Thymus (tissue), 11 donors: Measurements from ENCODE around the gene SGK1. TPM values are rescaled to one million over a fixed set of nuclear protein-coding genes. Genes with fewer than 3 reads are reported as not detected.
A peak's percentile ranks its signal among the peaks of the same experiment; 100 is the strongest.

Experiments used
- DNase-seq, 9 donors: peaks; one replicate each; pipeline ENCODE4 v3.0.0-alpha.2; 2013; ENCODE audit warnings: low spot score in 9 of 9, low read depth in 6 of 9, missing footprints in 1 of 9
- H3K27ac ChIP-seq, 2 donors: one replicate each; pipeline ENCODE4 v1.5.1; 2013; ENCODE audit warnings: control low read depth in 1 of 2, low read depth in 1 of 2, low read length in 1 of 2, mild to moderate bottlenecking in 1 of 2, moderate library complexity in 1 of 2
- H3K27me3 ChIP-seq, 2 donors: one replicate each; pipeline ENCODE4 v1.5.1; 2013; ENCODE audit warnings: low read length in 1 of 2; ENCODE audit not compliant: control insufficient read depth in 2 of 2, insufficient read depth in 1 of 2
- H3K36me3 ChIP-seq, 2 donors: one replicate each; pipeline ENCODE4 v1.5.1; 2013; ENCODE audit warnings: low read length in 1 of 2, mild to moderate bottlenecking in 1 of 2, moderate library complexity in 1 of 2; ENCODE audit not compliant: control insufficient read depth in 2 of 2, insufficient read depth in 2 of 2
- H3K4me1 ChIP-seq, 2 donors: one replicate each; pipeline ENCODE4 v1.5.1; 2013; ENCODE audit warnings: low read length in 2 of 2; ENCODE audit not compliant: control insufficient read depth in 2 of 2, insufficient read depth in 2 of 2
- H3K4me3 ChIP-seq, 2 donors: one replicate each; pipeline ENCODE4 v1.5.1; 2013; ENCODE audit warnings: low read length in 2 of 2, control low read depth in 1 of 2, mild to moderate bottlenecking in 1 of 2
- H3K9me3 ChIP-seq, 2 donors: one replicate each; pipeline ENCODE4 v1.5.1; 2013; ENCODE audit warnings: low read length in 1 of 2, mild to moderate bottlenecking in 1 of 2; ENCODE audit not compliant: control insufficient read depth in 2 of 2, insufficient read depth in 1 of 2
- WGBS: extraction: QIAGEN DNeasy Blood & Tissue Kit; methylation state at CpG from one replicate; pipeline ENCODE4 v1.1.7; 2013; 5-methylcytosine and 5-hydroxymethylcytosine counted together
- polyA plus RNA-seq: library from polyadenylated mRNA; stranded (reverse); fragments of 200-250 nt; gene quantifications from one replicate; pipeline ENCODE4 v1.2.3, GENCODE V29; 2013
- total RNA-seq: library from RNA; stranded (reverse); fragments of 120-200 nt; gene quantifications from one replicate; pipeline ENCODE4 v1.2.4, GENCODE V29; 2013
- donor health status: healthy.

SGK1 gene
- total and polyA plus RNA-seq, 2 donors, result 44.8 to 183 TPM

- H3K4me1 ChIP-seq, result peaks cover 14 to 37% of the 10 kb centered on the region in 2 donors
These were observed 145.1 kb downstream of the SGK1 start for GRCh38 chr6:134172706-134173365.

GRCh38 chr6:134172020-134172705 is 145.7 kb downstream of the SGK1 start:
- WGBS, result 90% methylated on average over 8 of the region's 8 CpGs
- Histone ChIP-seq H3K27me3 (peaks cover 7 to 23% of the 10 kb centered on the region in 2 donors), H3K27ac (no peak overlapping the region), H3K4me1 (peaks cover 14 to 30% of the 10 kb centered on the region in 2 donors), H3K4me3 (peak overlapping the region; percentile 65 to 68), H3K9me3 (no peaks in the 10 kb centered on the region), H3K36me3 (peaks cover 37 to 44% of the 10 kb centered on the region in 2 donors)
- no peak for DNase-seq

More at GRCh38 chr6:134172706-134173365, 145.1 kb downstream of the SGK1 start:
- Histone ChIP-seq H3K36me3 (peaks cover 37 to 44% of the 10 kb centered on the region in 2 donors), H3K9me3 (no peaks in the 10 kb centered on the region), H3K27ac (no peak overlapping the region), H3K27me3 (peaks cover 12 to 29% of the 10 kb centered on the region in 2 donors), H3K4me3 (peak overlapping the region; percentile 65 to 68)
- WGBS, result 67% methylated on average over 7 of the region's 7 CpGs
- DNase-seq, result no peak

- H3K9me3 ChIP-seq, result no peaks in the 10 kb centered on the region
- peak overlapping the region; percentile 11 to 12 for H3K4me3 ChIP-seq
- no peak for DNase-seq
- H3K4me1 ChIP-seq, result peaks cover 14 to 26% of the 10 kb centered on the region in 2 donors
- 94% methylated on average over 5 of the region's 5 CpGs for WGBS
- no peak overlapping the region for H3K27ac ChIP-seq
- H3K27me3 ChIP-seq, result peaks cover 4 to 17% of the 10 kb centered on the region in 2 donors
- peaks cover 37 to 44% of the 10 kb centered on the region in 2 donors for H3K36me3 ChIP-seq
These were observed 146.4 kb downstream of the SGK1 start for GRCh38 chr6:134171517-134171916.

GRCh38 chr6:134170844-134171243 is 147.1 kb downstream of the SGK1 start:
- WGBS, result 94% methylated on average over 10 of the region's 10 CpGs
- Histone ChIP-seq H3K27me3 (peaks cover 0 to 10% of the 10 kb centered on the region in 2 donors), H3K36me3 (peaks cover 37 to 44% of the 10 kb centered on the region in 2 donors), H3K4me3 (no peak overlapping the region), H3K27ac (no peak overlapping the region), H3K4me1 (peaks cover 9 to 20% of the 10 kb centered on the region in 2 donors), H3K9me3 (no peaks in the 10 kb centered on the region)
- no peak for DNase-seq

- no peak for DNase-seq
- Histone ChIP-seq H3K4me3 (no peak overlapping the region), H3K27me3 (peaks cover 0 to 1% of the 10 kb centered on the region in 2 donors), H3K36me3 (peaks cover 37 to 44% of the 10 kb centered on the region in 2 donors), H3K27ac (no peak overlapping the region), H3K4me1 (peaks cover 7 to 16% of the 10 kb centered on the region in 2 donors), H3K9me3 (no peaks in the 10 kb centered on the region)
- 97% methylated on average over 23 of the region's 23 CpGs for WGBS
These were observed 147.9 kb downstream of the SGK1 start for GRCh38 chr6:134169871-134170486.

DNA sequence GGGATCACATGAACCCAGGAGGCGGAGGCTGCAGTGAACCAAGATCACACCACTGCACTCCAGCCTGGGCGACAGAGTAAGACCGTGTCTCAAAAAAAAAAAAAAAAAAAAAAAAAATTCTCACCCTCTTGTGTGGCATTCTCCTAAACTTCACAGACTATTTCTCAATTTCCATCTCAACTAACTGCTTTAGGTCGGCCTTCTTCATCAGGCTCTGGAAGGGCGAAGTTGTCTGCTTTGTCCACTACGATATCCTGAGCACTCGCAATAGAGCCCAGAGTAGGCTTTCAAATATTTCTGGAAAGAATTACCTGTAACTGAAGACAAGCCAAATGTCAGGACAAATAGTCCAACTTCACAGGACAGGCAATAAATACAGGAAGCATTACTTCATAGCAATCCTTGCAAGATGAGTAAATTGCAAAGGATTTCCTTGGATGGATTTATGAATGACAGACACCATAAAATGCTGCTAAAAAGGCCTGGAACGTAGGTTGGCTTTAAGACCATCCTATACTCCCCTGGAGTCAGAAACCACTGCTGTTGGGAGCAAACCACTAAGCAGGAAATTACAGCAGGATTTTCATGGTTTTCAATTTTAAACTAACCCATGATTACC is 149.2 kb downstream of the SGK1 start:
- H3K4me3 ChIP-seq, result no peak overlapping the region
- no peak overlapping the region for H3K27ac ChIP-seq
- H3K9me3 ChIP-seq, result no peaks in the 10 kb centered on the region
- peaks cover 37 to 44% of the 10 kb centered on the region in 2 donors for H3K36me3 ChIP-seq
- 95% methylated on average over 8 of the region's 8 CpGs for WGBS
- peaks cover 7 to 16% of the 10 kb centered on the region in 2 donors for H3K4me1 ChIP-seq
- no peaks in the 10 kb centered on the region for H3K27me3 ChIP-seq
- DNase-seq, result no peak

DNA sequence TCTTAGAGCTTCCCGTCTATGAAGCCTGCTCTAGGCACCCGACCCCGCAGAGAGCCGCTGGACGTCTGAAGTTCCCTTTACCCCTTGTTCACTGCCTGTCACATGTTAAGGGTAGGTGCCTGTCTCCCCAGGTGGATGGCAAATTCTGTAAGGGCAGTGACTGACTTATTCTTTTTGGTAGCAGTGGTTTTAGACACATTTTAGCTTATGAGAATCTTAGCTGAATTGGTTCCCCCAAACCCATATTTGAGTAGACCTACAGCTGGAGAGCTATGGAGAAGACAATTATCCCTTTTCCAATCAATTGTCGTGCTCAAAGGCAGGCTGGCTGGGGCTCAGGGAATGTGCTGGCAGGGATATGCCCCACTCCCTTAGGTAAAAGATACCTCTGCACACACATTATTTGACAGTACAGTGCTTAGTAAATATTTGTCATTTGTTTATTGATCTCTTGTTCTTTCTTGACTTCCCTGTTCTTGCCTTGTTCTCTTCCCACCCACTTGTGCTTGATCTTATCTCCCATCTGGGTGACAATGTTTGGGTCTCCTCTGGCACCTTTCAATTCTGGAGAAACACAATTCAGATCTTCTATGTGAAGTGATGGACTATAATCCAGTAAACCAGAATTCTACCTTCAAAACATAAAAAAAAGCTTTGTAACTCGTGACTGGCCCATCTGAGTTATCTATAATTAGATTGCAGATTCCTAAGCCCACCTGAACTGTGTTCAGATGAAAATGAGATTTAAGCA is 151.2 kb downstream of the SGK1 start:
- Histone ChIP-seq H3K9me3 (no peaks in the 10 kb centered on the region), H3K36me3 (peaks cover 26% of the 10 kb centered on the region in 2 donors), H3K4me3 (no peak overlapping the region), H3K4me1 (peaks cover 0 to 6% of the 10 kb centered on the region in 2 donors), H3K27ac (no peak overlapping the region), H3K27me3 (no peaks in the 10 kb centered on the region)
- no peak for DNase-seq
- WGBS, result 97% methylated on average over 7 of the region's 7 CpGs

- peaks cover 16% of the 10 kb centered on the region in 2 donors for H3K36me3 ChIP-seq
- H3K4me3 ChIP-seq, result no peak overlapping the region
- H3K9me3 ChIP-seq, result no peaks in the 10 kb centered on the region
- peaks cover 0 to 6% of the 10 kb centered on the region in 2 donors for H3K4me1 ChIP-seq
- H3K27ac ChIP-seq, result no peak overlapping the region
- H3K27me3 ChIP-seq, result no peaks in the 10 kb centered on the region
- no peak for DNase-seq
- WGBS, result 87% methylated on average over 5 of the region's 5 CpGs
These were observed 152.2 kb downstream of the SGK1 start for GRCh38 chr6:134165561-134166201.
